GM12892 (cell line): Measurements from ENCODE around the gene KIF5C.

Experiments
- DNase-seq: peaks from one replicate; pipeline ENCODE4 v3.0.0; 2011; ENCODE audit not compliant: insufficient read length
- FAIRE-seq: peaks from 2 replicates; lab custom pipeline; 2011; peaks lifted over from hg19 to GRCh38; lab: Jason Lieb, UNC
- POLR2A ChIP-seq: IDR thresholded peaks from 2 replicates; pipeline ENCODE4 v1.6.1; 2011; ENCODE audit warnings: low read depth, low read length, control low read depth
- POLR2AphosphoS5 ChIP-seq: IDR thresholded peaks from 2 replicates; pipeline ENCODE4 v1.6.1; 2011; ENCODE audit warnings: low read depth, low read length, control low read depth
- TAF1 ChIP-seq: IDR thresholded peaks from 2 replicates; pipeline ENCODE4 v1.6.1; 2011; ENCODE audit warnings: low read depth, mild to moderate bottlenecking, control low read depth, low read length, borderline replicate concordance

KIF5C gene

DNA sequence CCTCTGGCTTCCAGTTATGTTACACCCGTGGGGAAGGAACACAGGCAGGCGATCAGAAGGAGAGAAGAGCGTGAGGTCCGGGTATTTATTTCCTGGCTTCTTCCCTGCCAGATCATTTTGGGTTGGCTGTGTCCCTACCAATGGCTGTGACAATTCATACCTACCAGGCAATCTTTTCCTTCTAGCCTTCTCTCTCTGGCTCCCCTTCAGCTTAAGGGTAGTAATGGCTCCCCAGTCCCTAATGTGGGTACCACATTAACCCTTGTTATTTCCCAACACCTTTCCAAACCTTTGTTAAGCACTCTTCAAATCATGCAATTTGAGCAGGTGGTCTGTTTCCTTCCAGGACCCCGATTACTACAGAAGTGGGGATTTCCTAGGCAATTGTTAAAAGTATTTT, 84.7 kb downstream of the KIF5C start:
- no peak for FAIRE-seq
- no peak for DNase-seq
- TF ChIP-seq TAF1 (no peak), POLR2A (no peak), POLR2AphosphoS5 (no peak)

DNA sequence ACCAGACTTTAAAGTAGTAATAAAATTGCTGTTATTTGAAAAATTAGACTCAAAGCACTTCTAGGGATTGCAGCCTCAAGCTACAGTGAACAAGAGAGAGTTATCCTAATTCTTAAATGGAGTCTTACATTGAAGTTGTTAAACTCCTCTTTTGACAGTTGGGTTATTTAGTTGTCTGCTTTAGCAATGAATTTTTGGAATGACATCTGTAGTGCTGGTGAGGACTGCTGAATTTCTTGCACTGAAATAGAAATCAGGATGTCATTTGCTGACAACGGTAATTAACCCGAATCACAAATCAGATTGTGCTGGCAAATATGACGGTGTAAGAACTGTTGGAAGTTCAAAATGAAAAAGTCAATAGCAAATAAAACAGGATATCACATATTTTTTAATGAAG, 85.5 kb downstream of the KIF5C start:
- FAIRE-seq (no peak), DNase-seq (no peak)
- TF ChIP-seq POLR2AphosphoS5 (no peak), POLR2A (no peak), TAF1 (no peak)

DNA sequence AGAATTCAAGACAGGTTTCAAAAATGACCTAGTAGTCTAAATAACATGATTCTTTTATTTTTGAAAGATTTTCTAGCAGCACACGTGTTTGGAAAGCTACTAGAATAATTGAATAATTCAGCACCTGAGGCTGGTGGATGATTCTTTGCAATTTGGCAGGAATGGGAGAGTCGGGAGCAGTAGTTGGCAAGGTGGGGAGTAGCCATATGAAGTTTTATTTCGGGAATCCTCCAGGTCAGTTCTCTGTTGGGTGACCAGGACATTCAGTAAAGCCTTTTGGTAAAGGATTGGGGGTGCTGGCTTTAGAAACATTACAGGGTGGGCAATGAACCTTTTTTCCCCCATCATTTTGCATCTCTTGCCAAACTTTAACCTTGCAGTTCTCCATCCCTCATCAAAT, 88.4 kb downstream of the KIF5C start:
- DNase-seq (no peak), FAIRE-seq (no peak)
- TF ChIP-seq POLR2AphosphoS5: no peak
- no peak for TF ChIP-seq TAF1
- TF ChIP-seq POLR2A: no peak

DNA sequence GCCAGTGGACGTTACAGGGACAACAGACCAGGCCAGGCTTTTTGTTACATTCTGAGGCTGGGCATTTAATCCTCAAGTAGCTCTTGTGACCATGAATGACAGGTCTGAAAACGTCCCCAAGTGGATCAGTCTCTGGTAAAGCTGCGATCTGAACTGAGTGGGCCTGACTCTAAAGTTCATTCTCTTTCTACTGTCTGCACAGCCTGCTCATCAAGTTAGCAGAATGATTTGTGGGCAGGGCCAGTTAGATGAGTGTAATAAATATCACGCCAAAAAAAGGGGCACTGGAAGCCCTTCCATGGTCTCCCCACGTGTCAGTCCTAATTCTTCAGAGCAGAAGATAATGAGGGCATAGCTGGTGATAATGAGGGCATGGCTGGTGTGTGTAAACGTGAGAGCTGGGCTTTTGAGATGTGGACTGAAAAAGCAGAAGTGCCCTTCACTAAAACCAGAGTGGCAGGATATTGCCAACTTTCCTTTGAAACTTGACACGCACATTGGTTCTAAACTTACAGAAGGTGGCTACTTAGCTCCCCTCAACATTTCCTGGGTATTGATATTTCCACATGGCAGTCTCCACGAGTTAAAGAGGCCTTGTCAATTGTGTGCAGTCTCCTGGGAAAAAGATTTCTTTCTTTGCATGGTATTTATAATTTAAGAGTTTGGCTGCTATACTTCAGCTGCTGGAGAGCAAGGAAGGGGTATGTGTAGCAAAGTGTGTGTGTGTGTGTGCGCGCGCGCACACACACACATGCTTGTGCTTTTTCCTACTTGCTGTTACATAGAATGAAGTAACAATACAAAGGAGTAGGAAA, 90.8 kb downstream of the KIF5C start:
- FAIRE-seq: no peak
- TF ChIP-seq POLR2AphosphoS5: no peak
- no peak for TF ChIP-seq TAF1
- no peak for TF ChIP-seq POLR2A
- no peak for DNase-seq

DNA sequence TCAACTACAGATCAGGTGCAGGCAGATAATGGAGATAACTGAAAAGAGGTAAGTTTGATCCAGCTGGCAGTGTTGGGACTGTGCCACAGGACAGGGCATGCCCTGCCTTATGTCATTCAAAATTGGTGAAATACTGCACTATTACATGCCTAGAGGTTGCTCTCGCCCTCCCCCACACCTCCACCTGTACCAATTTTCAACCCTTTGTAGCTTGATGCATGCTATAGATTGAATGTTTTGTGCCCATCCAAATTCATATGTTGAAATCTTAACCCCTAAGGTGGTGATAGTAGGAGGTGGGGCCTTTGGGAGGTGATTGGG, 91.4 kb downstream of the KIF5C start:
- no peak for TF ChIP-seq POLR2AphosphoS5
- no peak for TF ChIP-seq POLR2A
- no peak for TF ChIP-seq TAF1
- DNase-seq (no peak), FAIRE-seq (no peak)

DNA sequence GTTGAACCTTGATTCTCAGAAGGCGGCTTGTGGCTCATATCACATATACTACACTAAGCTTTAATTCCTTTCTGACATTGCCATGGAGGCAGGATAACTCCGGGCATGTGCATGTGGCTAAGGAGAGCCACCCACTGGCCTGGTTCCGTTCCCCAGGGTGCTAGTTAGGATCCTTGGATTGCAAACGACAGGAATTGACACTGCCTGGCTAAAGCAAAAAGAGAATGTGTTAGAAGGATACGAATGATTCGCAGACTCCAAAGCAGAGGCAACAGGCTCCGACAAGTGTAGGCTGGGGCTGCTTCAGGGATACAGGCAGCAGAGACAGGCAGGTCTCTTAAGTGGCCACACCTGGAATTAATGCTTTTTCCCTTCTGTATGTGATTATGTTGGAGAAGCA, 92.0 kb downstream of the KIF5C start:
- FAIRE-seq (no peak), DNase-seq (no peak)
- TF ChIP-seq POLR2A: no peak
- no peak for TF ChIP-seq TAF1
- TF ChIP-seq POLR2AphosphoS5: no peak

DNA sequence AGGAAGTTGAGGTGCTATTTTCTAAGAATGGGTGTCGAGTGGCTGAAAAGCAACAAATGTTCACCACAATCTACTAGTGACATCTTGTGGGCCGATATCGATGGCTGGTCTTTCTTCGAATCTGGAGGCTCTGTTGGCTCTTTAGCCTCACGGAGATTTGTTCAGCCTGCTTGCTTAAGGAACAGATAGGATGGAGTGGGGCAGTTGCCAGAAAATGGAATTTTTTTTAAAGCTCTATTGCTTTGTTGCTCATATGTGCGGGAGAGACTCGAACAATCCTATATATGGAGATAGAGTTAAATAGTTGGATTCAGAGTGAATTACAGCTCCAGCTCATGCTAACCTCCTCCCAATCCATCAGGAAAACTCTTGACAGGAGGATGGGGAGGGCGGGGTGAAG, 92.6 kb downstream of the KIF5C start:
- FAIRE-seq (no peak), DNase-seq (no peak)
- TF ChIP-seq TAF1: no peak
- TF ChIP-seq POLR2AphosphoS5: no peak
- TF ChIP-seq POLR2A: no peak

DNA sequence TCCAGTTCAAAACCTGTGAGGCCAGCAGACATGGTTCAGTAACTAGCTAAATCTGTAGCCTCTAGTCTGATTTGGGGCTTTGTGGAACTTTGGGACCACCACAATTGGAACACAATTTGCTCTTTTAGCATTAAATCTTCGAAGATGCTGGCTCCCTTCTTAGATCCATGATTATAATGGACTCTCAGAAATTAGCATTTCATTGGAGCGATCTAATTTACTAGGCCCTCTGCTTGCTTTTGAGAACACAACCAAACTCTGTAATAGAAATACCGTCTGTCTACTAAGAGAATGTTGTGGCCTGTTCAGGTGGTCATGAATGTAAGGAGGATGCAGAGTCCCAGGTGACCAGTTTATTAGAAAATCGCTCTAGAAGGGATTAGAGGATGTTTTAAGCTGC, 93.3 kb downstream of the KIF5C start:
- FAIRE-seq: no peak
- no peak for TF ChIP-seq TAF1
- no peak for DNase-seq

DNA sequence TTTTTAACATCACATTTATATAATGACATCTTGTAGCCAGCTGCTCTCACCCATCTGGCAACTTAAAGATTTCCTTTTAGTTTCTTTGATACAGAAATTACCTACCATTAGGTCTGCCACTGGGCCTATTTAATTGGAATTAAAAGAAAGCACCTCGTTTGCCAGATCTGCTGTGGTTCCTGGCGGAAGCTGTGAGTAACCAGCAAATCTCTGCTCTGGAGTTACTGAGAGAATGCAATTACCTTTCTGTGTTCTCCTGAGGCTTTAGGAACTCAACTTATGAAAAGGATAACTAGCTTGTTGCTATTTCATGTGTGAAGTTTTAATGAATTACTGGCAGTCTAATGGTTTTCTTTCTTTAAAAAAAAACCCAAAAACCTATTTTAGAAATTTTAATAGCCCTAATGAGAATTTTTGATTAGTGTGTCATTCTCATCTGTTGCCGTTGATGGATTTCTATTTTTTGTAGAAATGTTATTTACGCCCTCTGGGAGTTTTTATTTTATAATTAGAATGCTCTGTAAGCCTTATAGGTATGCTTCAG, 93.8 kb downstream of the KIF5C start:
- TF ChIP-seq POLR2AphosphoS5: no peak
- TF ChIP-seq POLR2A: no peak
- no peak for TF ChIP-seq TAF1
- no peak for DNase-seq
- no peak for FAIRE-seq

DNA sequence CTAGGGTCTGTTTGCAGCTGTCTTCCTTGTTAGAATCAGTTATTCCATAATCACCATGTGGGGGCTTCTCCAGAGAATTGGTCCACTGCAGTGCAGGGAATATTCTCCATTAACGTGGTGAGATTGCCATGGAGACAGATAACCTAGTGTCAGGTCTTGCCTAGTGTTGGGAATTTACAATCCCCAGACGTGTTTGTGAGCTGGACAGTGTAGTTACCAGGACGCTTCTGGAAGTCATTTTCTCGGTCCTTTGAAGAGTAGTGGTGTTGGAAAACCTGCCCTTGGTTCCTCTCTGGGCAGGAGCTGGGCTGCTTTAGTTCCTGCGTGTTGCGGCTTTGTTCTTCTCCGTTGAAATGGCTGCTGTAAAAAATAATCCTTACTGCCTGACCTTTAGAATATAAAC, 94.6 kb downstream of the KIF5C start:
- TF ChIP-seq POLR2A: no peak
- no peak for TF ChIP-seq TAF1
- TF ChIP-seq POLR2AphosphoS5: no peak
- no peak for DNase-seq
- no peak for FAIRE-seq

DNA sequence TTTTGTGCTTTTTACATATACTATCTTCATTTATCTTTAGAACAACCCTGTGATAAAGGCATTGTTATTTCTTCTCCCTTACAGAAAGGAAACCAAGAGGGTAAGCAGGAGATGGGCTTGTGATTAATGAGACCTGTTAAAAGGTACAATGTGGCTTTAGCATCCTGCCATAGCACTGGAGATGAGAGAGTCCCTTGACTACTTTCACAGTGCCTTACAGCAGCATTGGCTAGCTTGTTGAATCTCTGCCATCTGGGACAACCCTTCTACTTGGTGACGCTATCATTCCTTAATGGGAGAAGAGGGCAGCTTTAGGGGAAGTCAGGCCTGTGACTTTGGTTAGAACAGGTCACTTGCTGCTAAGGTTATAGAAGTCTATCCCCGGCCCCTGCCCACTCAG, 95.4 kb downstream of the KIF5C start:
- no peak for TF ChIP-seq TAF1
- TF ChIP-seq POLR2A: no peak
- TF ChIP-seq POLR2AphosphoS5: no peak
- FAIRE-seq: no peak
- no peak for DNase-seq

DNA sequence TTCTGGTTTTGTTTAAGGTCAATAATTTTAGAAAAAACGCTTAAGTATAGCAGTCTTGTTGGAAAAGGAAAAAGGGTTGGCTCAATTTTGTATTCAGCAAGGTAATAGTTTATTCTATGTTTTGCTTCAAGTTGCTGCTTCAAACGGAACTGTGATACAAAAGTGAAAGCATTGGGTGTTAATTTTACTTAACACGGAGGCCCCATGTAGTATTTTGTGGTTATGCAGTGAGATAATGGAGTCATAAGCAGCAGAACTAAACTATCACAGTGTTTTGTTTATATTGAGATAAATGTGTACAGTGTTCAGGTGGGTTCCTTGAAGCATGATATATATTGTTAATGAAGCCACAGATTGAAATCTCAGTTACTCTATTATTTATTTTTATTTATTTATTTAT, 96.5 kb downstream of the KIF5C start:
- DNase-seq: no peak
- TF ChIP-seq POLR2AphosphoS5: no peak
- TF ChIP-seq TAF1: no peak
- TF ChIP-seq POLR2A: no peak
- FAIRE-seq: peak; percentile 86

DNA sequence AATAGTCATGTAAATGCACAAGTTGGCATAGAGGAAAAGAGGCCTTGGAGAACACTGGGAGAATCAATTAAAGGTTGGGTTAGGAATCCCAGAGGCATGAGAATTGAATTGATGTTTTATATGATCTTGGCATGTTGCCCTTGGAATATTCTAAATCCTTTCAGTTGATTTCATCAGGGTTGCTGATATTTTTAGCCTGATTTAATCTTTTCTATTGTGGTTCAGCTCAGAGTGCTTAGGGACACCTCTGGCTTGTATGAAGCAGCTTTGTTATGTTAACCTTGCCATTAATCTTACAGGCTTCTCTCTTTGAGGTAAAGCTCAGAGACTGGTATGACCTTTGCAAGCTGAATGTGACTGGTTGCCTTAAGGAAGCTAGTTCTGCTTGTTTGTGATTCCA, 99.1 kb downstream of the KIF5C start:
- TF ChIP-seq POLR2AphosphoS5: no peak
- TF ChIP-seq POLR2A: no peak
- TF ChIP-seq TAF1: no peak
- no peak for DNase-seq
- FAIRE-seq: no peak
